Panc1 (cell line): ENCODE results near the gene MYF6.

Experiments used
- CTCF ChIP-seq: fragments of 450-650 bp; IDR thresholded peaks from 2 replicates; pipeline ENCODE4 v1.5.1; 2017; ENCODE audit warnings: mild to moderate bottlenecking
- POLR2AphosphoS5 ChIP-seq: IDR thresholded peaks from 2 replicates; pipeline ENCODE4 v1.6.1; 2012; ENCODE audit warnings: mild to moderate bottlenecking, low read depth, low read length, moderate library complexity
- SIN3A ChIP-seq: IDR thresholded peaks from 2 replicates; pipeline ENCODE4 v1.6.1; 2012; ENCODE audit warnings: low read depth, mild to moderate bottlenecking, low read length, moderate library complexity, borderline replicate concordance; ENCODE audit not compliant: insufficient read depth

DNA sequence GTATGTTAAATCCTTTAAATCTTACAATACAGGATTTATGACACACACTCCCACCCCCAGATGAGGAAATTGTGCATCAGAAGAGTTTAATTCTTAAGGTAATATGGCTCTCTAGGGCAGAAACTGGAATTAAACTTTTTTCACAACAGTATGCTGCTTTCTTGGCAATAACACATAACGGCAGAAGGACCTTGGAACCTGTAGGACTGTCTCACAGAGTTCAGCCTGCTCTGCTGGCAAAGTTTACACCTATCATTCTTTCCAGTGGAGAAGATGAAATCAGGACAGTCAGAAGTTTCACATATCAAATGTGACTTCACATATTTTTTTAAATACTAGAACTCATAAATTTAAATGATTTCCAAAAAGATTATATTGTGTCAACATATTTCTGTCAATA is 30.6 kb upstream of the MYF6 start:
- TF ChIP-seq CTCF, result no peak
- no peak for TF ChIP-seq SIN3A
- TF ChIP-seq POLR2AphosphoS5, result no peak
